ENCODE measurements around the gene BRSK2.

BRSK2 gene

DNA sequence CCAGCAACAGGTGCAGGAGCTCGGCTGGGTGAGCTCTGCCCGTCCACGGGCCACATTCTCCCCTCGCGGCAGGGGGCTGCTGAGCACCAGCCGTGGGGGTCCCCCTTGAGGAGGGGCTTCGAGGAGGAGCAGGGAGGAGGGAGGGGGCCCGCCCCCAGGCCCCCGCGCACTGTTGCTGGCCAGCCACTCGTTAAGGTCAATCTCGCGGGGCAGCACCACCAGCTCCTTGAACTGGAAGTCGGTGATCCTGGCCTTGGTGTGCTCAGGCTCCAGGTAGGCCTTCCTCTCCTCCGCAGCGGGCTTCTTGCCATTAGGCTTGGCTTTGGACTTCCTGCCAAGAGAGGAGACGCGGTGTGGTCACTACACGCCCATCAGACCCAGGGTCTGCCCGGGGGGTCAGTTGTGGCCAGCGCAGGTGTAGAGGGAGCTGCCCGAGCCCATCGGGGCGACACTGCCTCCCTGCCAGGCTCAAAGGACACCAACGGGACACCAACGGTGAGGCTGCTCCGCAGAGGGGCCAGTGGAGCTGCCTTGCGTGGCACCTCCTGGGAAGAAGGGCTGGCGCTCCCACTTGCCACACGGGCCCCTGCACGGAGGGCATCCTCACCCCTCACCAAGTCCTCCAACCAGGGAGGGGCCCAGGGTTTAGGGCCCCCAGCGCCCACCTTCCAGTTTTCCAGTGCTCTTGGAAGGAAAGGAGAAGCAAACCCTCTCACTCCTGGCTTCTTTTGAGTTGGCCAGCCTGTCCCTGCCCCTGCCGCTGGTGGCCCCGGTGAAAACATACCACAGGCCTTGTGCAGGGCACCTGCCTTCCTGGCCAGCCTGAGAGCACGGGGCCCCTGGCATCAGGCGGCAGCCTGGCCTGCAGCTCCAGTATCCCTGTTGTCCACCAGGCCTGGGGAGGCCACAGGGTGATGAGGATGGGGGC, 91.1 kb downstream of the BRSK2 start:
- in situ Hi-C loops (cut with MboI; ENCODE audit: low sequenced_read_pairs), result no loop called here

DNA sequence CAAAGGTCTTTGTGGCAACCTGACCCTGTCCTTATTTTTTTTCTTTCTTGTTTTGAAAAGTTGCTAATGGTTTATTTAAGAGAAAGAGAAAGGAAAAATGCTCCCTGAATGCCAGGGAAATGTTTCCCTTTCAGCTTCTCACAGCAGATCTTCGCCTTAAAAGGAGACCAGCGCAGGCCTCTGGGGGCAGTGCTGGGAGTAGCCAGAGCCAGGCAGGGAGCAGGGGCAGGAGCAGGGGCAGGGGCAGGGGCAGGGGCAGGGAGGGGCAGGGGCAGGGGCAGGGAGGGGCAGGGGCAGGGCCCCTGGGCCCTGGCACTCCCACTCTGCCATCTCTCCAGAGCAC, 91.7 kb downstream of the BRSK2 start:
- Histone ChIP-seq H3K36me3 (replicated peaks) (no peaks in the 10 kb centered on the region), H3K9me3 (no peaks in the 10 kb centered on the region), H3K4me3 (no peak overlapping the region), H3K4me1 (no peaks in the 10 kb centered on the region), H3K27me3 (ENCODE audit: low read depth) (no peaks in the 10 kb centered on the region)
- in situ Hi-C loops (cut with MboI; ENCODE audit: low sequenced_read_pairs), result no loop called here
- no peak for DNase-seq (ENCODE audit: low spot score in 2 of 2)

More for the DNA sequence above, 91.1 kb downstream of the BRSK2 start:
- no peaks in the 10 kb centered on the region for H3K27me3 ChIP-seq (ENCODE audit: low read depth)
- H3K4me1 ChIP-seq, result no peaks in the 10 kb centered on the region
- H3K9me3 ChIP-seq, result no peaks in the 10 kb centered on the region
- H3K4me3 ChIP-seq, result no peak overlapping the region
- no peak for DNase-seq (ENCODE audit: low spot score in 2 of 2)
- H3K36me3 ChIP-seq (replicated peaks), result no peaks in the 10 kb centered on the region

DNA sequence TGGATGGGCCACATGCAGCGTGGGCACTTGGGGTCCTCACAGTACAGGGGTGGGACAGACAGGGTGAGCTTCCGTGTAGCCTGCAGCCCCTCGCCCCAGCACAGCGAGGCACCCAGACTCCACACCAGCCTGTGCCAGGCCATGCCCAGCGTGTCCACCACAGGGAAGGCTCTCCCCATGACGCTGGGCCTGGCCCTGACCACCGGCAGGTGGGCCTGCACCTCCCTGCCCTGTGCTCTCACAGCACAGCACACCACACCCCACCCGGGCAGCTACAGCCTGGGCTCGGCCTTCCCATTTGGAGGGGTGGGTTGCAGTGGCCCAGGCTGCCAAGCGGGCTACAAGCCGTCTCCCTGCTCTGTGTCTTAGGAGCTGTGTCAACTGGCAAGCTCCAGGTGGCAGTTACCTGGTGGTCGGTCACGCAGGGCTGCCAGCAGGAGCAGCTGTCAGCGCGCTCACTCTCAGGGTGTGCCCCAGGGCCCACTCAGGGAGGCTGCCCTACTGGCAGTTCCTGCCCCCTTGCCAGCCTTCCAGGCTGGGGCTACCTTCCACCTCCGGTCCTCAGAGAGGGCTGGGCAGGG, 92.2 kb downstream of the BRSK2 start:
- in situ Hi-C loops (cut with MboI; ENCODE audit: low sequenced_read_pairs), result no loop called here
- DNase-seq (ENCODE audit: low spot score in 2 of 2), result no peak

DNA sequence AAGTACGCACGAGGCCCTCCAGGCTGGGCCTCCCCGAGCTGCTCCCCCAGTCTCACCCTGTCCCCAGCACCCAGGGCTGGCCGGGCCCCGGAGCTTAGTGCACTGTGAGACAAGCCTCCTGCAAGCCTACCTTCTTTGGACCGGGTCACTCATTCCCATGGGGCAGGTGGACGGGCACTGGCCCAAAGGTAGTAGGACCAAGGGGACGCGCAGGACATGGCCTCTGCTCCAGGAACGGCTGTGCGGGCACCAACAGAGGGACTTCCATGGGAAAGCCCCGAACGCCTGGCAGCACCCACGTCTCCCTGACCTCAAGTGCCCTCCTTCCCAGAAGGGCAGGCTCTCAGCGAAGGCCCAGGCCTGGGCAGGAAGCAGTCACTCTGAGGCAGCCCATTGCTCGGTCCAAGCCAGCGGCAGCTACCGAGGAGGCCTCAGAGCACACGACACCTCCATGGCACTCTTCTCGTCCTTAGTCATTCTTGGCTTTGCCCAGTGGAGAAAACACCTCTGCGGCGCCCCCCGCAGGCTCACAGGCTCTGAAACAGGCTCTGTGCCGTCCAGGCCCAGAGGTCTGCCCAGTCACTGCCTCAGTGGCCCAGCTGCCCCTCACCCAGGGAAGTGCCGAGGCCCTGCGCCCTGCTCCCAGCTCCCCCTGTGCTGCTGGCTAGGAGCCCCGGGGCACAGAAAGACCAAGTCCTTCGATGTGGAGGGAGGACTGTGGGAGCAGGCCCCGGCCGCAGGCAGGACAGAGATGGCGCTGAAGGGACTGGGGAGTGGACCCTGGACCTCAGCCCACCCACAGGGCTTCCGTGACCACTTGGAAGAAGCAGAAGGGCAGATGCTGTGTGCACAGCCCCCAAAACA, 93.1 kb downstream of the BRSK2 start:
- no peak overlapping the region for H3K4me3 ChIP-seq
- H3K27me3 ChIP-seq (ENCODE audit: low read depth), result no peaks in the 10 kb centered on the region
- in situ Hi-C loops (cut with MboI; ENCODE audit: low sequenced_read_pairs), result no loop called here
- DNase-seq (ENCODE audit: low spot score in 2 of 2), result no peak
- H3K4me1 ChIP-seq, result no peaks in the 10 kb centered on the region
- H3K36me3 ChIP-seq (replicated peaks), result no peaks in the 10 kb centered on the region
- H3K9me3 ChIP-seq, result no peaks in the 10 kb centered on the region

More for the DNA sequence above, 92.2 kb downstream of the BRSK2 start:
- H3K27me3 ChIP-seq (ENCODE audit: low read depth), result no peaks in the 10 kb centered on the region
- H3K36me3 ChIP-seq (replicated peaks), result no peaks in the 10 kb centered on the region
- H3K4me1 ChIP-seq, result no peaks in the 10 kb centered on the region
- no peaks in the 10 kb centered on the region for H3K9me3 ChIP-seq
- no peak overlapping the region for H3K4me3 ChIP-seq

DNA sequence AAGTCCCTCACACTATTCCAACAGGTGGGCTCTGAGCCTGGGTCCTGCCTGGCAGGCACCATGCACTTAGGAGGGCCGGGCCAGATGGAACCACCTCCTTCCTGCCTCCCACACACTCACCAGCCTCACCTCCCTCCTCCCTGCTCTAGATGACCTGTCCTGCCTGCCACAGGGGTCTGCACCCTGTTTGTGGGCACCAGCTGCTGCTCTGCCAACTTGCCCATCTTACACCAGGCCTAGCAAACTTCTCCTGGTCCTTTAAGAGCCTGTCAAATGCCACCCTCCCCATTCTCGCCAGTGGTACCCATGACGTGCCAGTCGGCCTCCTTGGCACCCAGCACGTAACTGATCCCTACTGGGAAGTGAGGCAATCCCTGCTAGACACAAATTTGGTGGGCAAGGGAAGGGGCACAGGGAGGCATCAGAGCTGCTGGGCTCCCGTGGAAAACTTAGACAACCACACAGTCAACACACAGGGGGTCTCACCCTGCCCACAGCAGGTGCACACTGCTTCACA, 93.8 kb downstream of the BRSK2 start:
- no peaks in the 10 kb centered on the region for H3K36me3 ChIP-seq (replicated peaks)
- DNase-seq (ENCODE audit: low spot score in 2 of 2), result no peak
- H3K9me3 ChIP-seq, result no peaks in the 10 kb centered on the region
- H3K4me3 ChIP-seq, result no peak overlapping the region
- H3K4me1 ChIP-seq, result no peaks in the 10 kb centered on the region
- in situ Hi-C loops (cut with MboI; ENCODE audit: low sequenced_read_pairs), result no loop called here
- no peaks in the 10 kb centered on the region for H3K27me3 ChIP-seq (ENCODE audit: low read depth)

DNA sequence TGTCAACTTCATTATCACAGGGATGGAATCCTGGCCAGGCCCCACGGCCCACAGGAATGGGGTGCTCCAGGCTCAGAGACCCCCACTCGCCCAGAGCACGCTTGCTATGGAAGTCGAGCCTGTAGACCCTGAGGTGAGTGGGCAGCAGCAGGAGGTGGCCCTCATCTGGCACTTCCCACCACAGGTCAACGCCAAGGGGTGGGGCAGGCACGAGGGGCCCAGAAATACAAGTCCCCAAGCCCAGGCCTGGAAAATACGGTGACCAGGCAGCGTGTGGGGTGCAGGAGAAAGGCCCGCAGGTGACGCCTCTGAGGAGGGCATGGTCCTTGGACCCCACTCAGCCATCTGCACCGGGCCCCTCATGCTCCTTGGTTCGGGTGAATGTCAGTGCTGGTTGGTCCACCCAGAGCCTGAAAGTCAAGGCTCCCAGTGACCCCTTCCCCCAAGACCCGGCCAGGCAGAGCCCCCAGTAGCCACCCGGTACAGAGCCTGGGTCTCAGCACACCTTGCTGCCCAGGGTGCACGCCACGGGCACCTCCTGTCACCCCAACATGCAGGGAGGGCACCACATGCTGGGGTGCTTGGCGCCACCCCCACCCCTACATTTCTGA, 94.4 kb downstream of the BRSK2 start:
- H3K27me3 ChIP-seq (ENCODE audit: low read depth), result no peaks in the 10 kb centered on the region
- H3K36me3 ChIP-seq (replicated peaks), result no peaks in the 10 kb centered on the region
- no peaks in the 10 kb centered on the region for H3K4me1 ChIP-seq
- no peak overlapping the region for H3K4me3 ChIP-seq
- in situ Hi-C loops (cut with MboI; ENCODE audit: low sequenced_read_pairs), result no loop called here
- no peak for DNase-seq (ENCODE audit: low spot score in 2 of 2)
- H3K9me3 ChIP-seq, result no peaks in the 10 kb centered on the region

DNA sequence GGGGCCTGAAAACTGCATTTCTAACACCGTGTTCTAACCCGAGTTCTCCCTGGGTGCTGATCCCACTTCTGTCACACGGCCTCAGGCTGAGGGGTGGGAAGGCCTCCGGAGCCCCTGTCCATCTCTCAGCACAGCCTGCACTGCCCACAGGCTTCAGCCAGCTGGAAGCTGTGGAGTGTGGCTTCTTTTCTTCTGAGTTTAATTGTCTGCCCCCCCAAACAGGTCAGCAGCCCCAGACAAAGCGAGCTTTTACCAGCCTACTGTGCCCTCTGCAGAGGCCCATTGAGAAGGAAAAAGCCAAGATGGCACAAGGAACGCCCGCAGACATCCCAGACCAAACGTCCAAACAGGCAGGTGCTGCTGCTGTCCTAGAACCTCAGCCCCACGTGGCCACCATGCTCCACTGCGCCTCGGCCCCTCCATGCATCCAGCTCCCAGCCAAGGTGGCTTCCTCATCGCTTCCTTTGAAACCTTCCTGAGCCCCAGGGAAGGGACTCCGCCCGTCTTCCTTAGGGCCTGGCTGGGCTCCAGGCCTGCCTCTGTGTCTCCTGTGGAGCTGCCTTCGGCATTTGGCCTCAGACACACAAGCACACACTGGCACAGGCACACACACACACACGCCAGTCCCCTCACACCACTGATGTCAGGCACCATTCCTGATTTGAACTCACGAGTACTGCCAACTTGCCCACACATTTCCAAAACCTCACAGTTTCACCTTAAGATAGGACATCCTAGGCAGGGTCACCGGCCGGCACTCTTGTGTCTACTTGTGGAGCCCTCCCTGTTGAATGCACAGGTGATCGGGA, 95.2 kb downstream of the BRSK2 start:
- DNase-seq (ENCODE audit: low spot score in 2 of 2), result no peak
- no peak overlapping the region for H3K4me3 ChIP-seq

DNA sequence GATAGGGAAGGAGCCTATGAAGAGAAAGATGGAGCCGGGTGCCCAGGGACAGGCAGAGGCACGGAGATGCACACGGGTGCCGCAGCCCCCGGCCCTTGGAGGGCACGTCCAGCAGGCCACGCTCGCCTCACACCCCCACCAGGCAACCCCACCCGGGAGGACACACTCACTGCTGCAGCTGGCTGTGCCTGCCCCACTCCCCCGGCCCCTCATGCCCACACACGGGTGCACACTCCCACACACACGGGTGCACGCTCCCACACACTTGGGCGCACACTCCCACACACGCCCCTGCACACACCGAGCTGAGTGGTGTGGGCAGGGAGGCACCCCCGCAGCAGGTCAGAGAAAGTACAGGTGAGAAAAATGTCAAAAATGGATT, 95.8 kb downstream of the BRSK2 start:
- H3K27me3 ChIP-seq (ENCODE audit: low read depth), result no peaks in the 10 kb centered on the region
- H3K36me3 ChIP-seq (replicated peaks), result no peaks in the 10 kb centered on the region
- no peaks in the 10 kb centered on the region for H3K4me1 ChIP-seq
- in situ Hi-C loops (cut with MboI; ENCODE audit: low sequenced_read_pairs), result no loop called here
- H3K4me3 ChIP-seq, result no peak overlapping the region
- H3K9me3 ChIP-seq, result no peaks in the 10 kb centered on the region
- no peak for DNase-seq (ENCODE audit: low spot score in 2 of 2)

More for the DNA sequence above, 95.2 kb downstream of the BRSK2 start:
- Histone ChIP-seq H3K9me3 (no peaks in the 10 kb centered on the region), H3K27me3 (ENCODE audit: low read depth) (no peaks in the 10 kb centered on the region), H3K4me1 (no peaks in the 10 kb centered on the region), H3K36me3 (replicated peaks) (no peaks in the 10 kb centered on the region)
- in situ Hi-C loops (cut with MboI; ENCODE audit: low sequenced_read_pairs), result no loop called here

DNA sequence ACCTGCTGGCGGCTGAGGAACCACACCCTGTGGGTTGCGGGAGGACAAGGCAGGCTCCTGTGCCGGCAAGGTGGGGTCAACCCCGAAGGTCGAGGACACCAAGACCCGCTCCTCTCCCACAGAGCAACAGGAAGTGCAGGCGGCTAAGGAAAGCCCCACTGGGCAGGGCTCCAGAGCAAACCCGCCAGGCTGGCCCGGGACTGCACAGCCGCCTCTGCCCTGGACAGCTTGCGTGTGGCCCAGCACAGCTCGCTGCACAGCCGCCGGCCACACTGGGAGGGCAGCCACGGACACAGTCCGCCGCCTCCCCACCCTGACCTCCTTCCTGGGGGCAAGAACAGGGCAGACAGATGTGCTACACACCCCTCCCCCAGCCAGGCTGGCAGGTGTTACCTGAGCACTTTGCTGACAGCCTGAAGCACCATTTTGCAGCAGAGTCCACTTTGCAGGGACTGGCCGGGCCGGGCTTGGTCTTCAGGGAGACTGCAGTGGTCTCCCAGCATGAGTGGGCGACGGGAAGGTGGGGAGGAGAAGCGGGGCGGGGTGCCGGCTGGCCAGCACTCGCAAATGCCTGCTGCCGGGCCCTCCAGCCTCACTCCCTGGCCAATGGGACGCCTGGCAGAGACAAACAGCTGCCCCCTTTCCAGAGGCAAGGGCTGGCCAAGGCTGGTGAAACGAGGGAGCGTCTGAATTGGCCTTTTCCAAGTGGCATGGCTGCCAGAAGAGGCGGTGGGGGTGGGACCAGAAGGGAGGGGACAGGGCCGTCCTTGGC, 96.5 kb downstream of the BRSK2 start, which contains the start of gene MOB2:
Gene MOB2, minus strand, starts transcription at position 726 of the 772 bp plus-strand sequence. Its CDS starts 223 bp downstream, at position 503.
- Histone ChIP-seq H3K4me1 (no peaks in the 10 kb centered on the region), H3K36me3 (replicated peaks) (no peaks in the 10 kb centered on the region), H3K9me3 (no peaks in the 10 kb centered on the region), H3K27me3 (ENCODE audit: low read depth) (no peaks in the 10 kb centered on the region), H3K4me3 (no peak within 1 kb of the TSS)
- no peak for DNase-seq (ENCODE audit: low spot score in 2 of 2)
- in situ Hi-C loops (cut with MboI; ENCODE audit: low sequenced_read_pairs), result no loop called here

DNA sequence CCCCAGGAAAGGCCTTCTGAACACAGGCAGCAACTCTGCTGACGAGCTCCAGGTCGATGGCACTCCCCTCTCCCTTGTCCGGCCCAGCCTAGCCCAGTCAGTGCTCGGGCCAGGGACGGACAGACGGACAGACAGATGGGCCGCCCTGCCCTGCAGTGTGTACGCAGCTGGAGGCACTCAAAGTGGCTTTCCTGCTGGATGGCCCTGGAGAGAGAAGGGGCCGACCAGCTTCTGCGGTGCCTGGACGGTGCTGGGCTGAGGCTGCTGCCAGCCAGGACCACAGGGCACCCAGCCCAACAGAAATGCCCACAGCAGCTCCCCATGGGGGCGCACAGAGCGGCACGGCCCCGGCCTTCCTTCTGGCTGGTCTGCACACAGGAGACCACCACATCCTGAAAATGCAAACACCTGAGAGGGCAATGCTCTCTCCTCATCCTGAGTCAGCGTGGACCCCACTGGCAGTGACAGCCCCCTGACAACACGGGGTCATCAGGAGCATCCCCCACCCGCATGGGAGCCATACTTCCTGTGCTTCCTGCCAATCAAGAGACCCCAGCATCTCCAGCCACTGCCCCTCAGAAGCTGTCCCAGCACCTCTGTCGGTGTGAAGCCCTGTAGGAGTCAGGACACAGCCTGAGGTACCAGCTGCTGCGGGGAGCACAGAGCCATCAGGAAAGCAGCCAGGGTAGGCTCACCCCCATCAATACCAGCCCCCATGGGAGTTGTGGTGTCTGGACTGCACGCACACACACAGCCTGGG, 97.5 kb downstream of the BRSK2 start:
- in situ Hi-C loops (cut with MboI; ENCODE audit: low sequenced_read_pairs), result no loop called here
- H3K4me3 ChIP-seq, result no peak overlapping the region
- H3K36me3 ChIP-seq (replicated peaks), result no peaks in the 10 kb centered on the region
- no peak for DNase-seq (ENCODE audit: low spot score in 2 of 2)
- H3K9me3 ChIP-seq, result no peaks in the 10 kb centered on the region
- H3K27me3 ChIP-seq (ENCODE audit: low read depth), result no peaks in the 10 kb centered on the region
- H3K4me1 ChIP-seq, result no peaks in the 10 kb centered on the region

DNA sequence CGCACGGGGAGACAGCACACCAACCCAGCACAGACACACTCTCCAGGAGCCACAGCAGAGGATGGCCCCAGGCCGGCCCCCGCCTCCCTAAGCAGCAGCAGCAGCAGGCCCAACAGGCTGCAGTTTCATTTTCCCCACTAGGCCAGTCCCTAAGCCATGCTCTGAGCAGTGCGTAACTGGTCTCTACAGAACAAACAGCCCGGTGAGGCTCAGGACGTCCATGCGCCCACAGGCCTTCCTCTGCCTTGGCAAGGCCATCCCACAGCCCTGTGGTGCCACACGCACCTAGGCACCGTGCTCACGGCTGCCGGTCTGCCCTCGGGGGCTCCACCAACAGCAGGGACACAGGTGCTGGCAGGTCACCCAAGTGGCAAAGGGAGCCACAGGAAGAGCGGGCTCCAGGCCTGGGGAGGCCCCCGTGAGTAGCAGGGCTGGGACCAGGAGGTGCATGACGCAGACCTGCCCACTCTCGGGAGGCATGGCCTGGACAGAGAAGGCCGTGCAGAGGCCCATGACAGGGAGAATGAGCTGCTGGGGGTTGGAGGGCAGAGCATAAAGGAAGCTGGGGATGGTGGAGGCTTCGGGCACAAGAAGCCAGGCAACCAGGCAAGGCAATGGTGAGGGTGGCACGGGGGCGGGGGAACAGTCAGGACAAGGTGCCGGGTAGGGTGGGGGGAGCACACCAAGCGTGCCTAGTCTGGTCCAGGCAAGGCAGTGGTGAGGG, 98.3 kb downstream of the BRSK2 start:
- no peaks in the 10 kb centered on the region for H3K27me3 ChIP-seq (ENCODE audit: low read depth)
- in situ Hi-C loops (cut with MboI; ENCODE audit: low sequenced_read_pairs), result no loop called here
- H3K9me3 ChIP-seq, result no peaks in the 10 kb centered on the region
- no peak overlapping the region for H3K4me3 ChIP-seq
- H3K4me1 ChIP-seq, result no peaks in the 10 kb centered on the region
- H3K36me3 ChIP-seq (replicated peaks), result no peaks in the 10 kb centered on the region
- no peak for DNase-seq (ENCODE audit: low spot score in 2 of 2)
